HG02642 (cell line): ENCODE measurements around the gene RPS27.
"Not testable (repeated sequence)": the region's sequence is repeated elsewhere in the genome, so short reads cannot be mapped to it uniquely, and the experiment has no call there.

Experiments used
- ATAC-seq: cut with Tn5 transposase; IDR thresholded peaks from one replicate; pipeline ENCODE4 v1.9.1; 2021; ENCODE audit warnings: mild to moderate bottlenecking; ENCODE audit not compliant: unreplicated experiment, poor library complexity

RPS27 gene

GRCh38 chr1:153984123-153984894, 6.3 kb upstream of the RPS27 start:
- no peak for ATAC-seq

GRCh38 chr1:153985341-153985912, 5.1 kb upstream of the RPS27 start:
- no peak for ATAC-seq

GRCh38 chr1:153985941-153986761, 4.4 kb upstream of the RPS27 start, which contains the start of gene RAB13:
TSS of gene RAB13 (minus strand) at chr1:153986339. CDS start at chr1:153986236, 103 bp downstream.
- no peak for ATAC-seq

- ATAC-seq: no peak
Observed at GRCh38 chr1:153987621-153988020, 2.9 kb upstream of the RPS27 start.

GRCh38 chr1:153991151-153991630, 629 bp downstream of the RPS27 start:
- no peak for ATAC-seq

GRCh38 chr1:153991806-153992205, 1.2 kb downstream of the RPS27 start:
- no peak for ATAC-seq

GRCh38 chr1:153995202-153995601, 4.6 kb downstream of the RPS27 start:
- no peak for ATAC-seq

GRCh38 chr1:153995640-153996039, 5.1 kb downstream of the RPS27 start:
- ATAC-seq: no peak

- ATAC-seq: not testable (repeated sequence)
Observed at GRCh38 chr1:153996882-153997281, 6.3 kb downstream of the RPS27 start.

- no peak for ATAC-seq
Observed at GRCh38 chr1:154000420-154000819, 9.9 kb downstream of the RPS27 start.

- no peak for ATAC-seq
Observed at GRCh38 chr1:154006136-154006535, 15.6 kb downstream of the RPS27 start.

- no peak for ATAC-seq
Observed at GRCh38 chr1:154012129-154012528, 21.6 kb downstream of the RPS27 start.

- ATAC-seq: not testable (repeated sequence)
Observed at GRCh38 chr1:154012543-154012942, 22.0 kb downstream of the RPS27 start.

- ATAC-seq: no peak
Observed at GRCh38 chr1:154014154-154014907, 23.8 kb downstream of the RPS27 start.

- ATAC-seq: no peak
Observed at GRCh38 chr1:154019269-154019668, 28.7 kb downstream of the RPS27 start.

GRCh38 chr1:154019940-154020339, 29.4 kb downstream of the RPS27 start:
- ATAC-seq: no peak

GRCh38 chr1:154033697-154034096, 43.1 kb downstream of the RPS27 start:
- not testable (repeated sequence) for ATAC-seq
